GM12878 (cell line): Measurements from ENCODE around the gene TMC8.
A peak's percentile ranks its signal among the peaks of the same experiment; 100 is the strongest.

ENCODE experiments used
- CBX5 ChIP-seq: sonication (generic); IDR thresholded peaks from 2 replicates; pipeline ENCODE4 v1.6.1; 2016; ENCODE audit warnings: low read depth, moderate library complexity, mild to moderate bottlenecking, inconsistent platforms
- CREM ChIP-seq: IDR thresholded peaks from 2 replicates; pipeline ENCODE4 v1.6.1; 2014; ENCODE audit warnings: antibody characterized with exemption, low read depth
- EZH2 ChIP-seq: IDR thresholded peaks from 2 replicates; pipeline ENCODE4 v1.6.1; 2012; ENCODE audit warnings: low read depth, mild to moderate bottlenecking, control low read depth, inconsistent platforms, low read length, borderline replicate concordance; ENCODE audit not compliant: control insufficient read depth
- FOXK2 ChIP-seq: fragments of 450-650 bp; IDR thresholded peaks from 2 replicates; pipeline ENCODE4 v1.6.1; 2017; ENCODE audit warnings: mild to moderate bottlenecking, moderate library complexity
- FOXM1 ChIP-seq: IDR thresholded peaks from 2 replicates; pipeline ENCODE4 v1.6.1; 2012; ENCODE audit warnings: low read depth, mild to moderate bottlenecking, inconsistent platforms, low read length, moderate library complexity
- JUND ChIP-seq: IDR thresholded peaks from 2 replicates; pipeline ENCODE4 v1.6.1; 2012; ENCODE audit warnings: low read depth, mild to moderate bottlenecking, low read length, improper control_type of control experiment, moderate library complexity
- PBX3 ChIP-seq: IDR thresholded peaks from 2 replicates; pipeline ENCODE4 v1.6.1; 2011; ENCODE audit warnings: mild to moderate bottlenecking, low read depth, low read length, moderate library complexity; ENCODE audit not compliant: insufficient replicate concordance
- POLR2AphosphoS5 ChIP-seq: IDR thresholded peaks from 2 replicates; pipeline ENCODE4 v1.6.1; 2011; ENCODE audit warnings: mild to moderate bottlenecking, low read length, inconsistent platforms
- RFX5 ChIP-seq: IDR thresholded peaks from 2 replicates; pipeline ENCODE4 v1.6.1; 2011; ENCODE audit warnings: low read depth, low read length, improper control_type of control experiment
- SP1 ChIP-seq: IDR thresholded peaks from one replicate; pipeline ENCODE4 v1.6.1; 2011; ENCODE audit warnings: low read depth, low read length
- SREBF1 ChIP-seq: IDR thresholded peaks from 2 replicates; pipeline ENCODE4 v1.6.1; 2012; ENCODE audit warnings: mild to moderate bottlenecking, low read length
- SUZ12 ChIP-seq: fragments of 200-600 bp; sonication (generic); IDR thresholded peaks from one replicate; pipeline ENCODE4 v1.6.1; 2018; ENCODE audit warnings: antibody characterized with exemption, mild to moderate bottlenecking; ENCODE audit not compliant: unreplicated experiment
- USF2 ChIP-seq: IDR thresholded peaks from 2 replicates; pipeline ENCODE4 v1.6.1; 2011; ENCODE audit warnings: low read depth, low read length, improper control_type of control experiment, borderline replicate concordance
- TF ChIP-seq, protein P1 (sequence below), 3 experiments: IDR thresholded peaks in 2 of 3; conservative IDR thresholded peaks in 1 of 3; 2 replicates each; pipeline ENCODE4 v1.5.1; 2011; ENCODE audit warnings: low read depth in 3 of 3, low read length in 3 of 3, mild to moderate bottlenecking in 3 of 3, control low read depth in 2 of 3, moderate library complexity in 2 of 3, inconsistent platforms in 1 of 3, mixed read lengths in 1 of 3; ENCODE audit not compliant: control insufficient read depth in 2 of 3, insufficient read depth in 1 of 3; ENCODE audit errors: extremely low read depth in 1 of 3

GRCh38 chr17:78186692-78187595, 56.4 kb downstream of the TMC8 start, which contains the start of the genes AFMID and TK1:
- no peak for TF ChIP-seq SUZ12
- TF ChIP-seq SP1, result peak; percentile 94
- TF ChIP-seq, protein P1, sequence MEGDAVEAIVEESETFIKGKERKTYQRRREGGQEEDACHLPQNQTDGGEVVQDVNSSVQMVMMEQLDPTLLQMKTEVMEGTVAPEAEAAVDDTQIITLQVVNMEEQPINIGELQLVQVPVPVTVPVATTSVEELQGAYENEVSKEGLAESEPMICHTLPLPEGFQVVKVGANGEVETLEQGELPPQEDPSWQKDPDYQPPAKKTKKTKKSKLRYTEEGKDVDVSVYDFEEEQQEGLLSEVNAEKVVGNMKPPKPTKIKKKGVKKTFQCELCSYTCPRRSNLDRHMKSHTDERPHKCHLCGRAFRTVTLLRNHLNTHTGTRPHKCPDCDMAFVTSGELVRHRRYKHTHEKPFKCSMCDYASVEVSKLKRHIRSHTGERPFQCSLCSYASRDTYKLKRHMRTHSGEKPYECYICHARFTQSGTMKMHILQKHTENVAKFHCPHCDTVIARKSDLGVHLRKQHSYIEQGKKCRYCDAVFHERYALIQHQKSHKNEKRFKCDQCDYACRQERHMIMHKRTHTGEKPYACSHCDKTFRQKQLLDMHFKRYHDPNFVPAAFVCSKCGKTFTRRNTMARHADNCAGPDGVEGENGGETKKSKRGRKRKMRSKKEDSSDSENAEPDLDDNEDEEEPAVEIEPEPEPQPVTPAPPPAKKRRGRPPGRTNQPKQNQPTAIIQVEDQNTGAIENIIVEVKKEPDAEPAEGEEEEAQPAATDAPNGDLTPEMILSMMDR (IDR thresholded peaks at IDR 0.05 in 2 of 3, conservative IDR thresholded peaks at IDR 0.05 in 1 of 3; ENCODE audit: control insufficient read depth in 2 of 3, extremely low read depth in 1 of 3, insufficient read depth in 1 of 3, low read depth in 3 of 3, low read length in 3 of 3), result peak; percentile 27 to 56 (median 37); a peak in 3 of 6 replicates
- peak; percentile 58; the same call in 1 of the 2 replicates for TF ChIP-seq RFX5
- TF ChIP-seq PBX3, result peak; percentile 36
- TF ChIP-seq CBX5, result no peak
- TF ChIP-seq USF2, result no peak
- TF ChIP-seq FOXK2, result peak; percentile 52; the same call in 1 of the 2 replicates
- TF ChIP-seq SREBF1, result no peak
- TF ChIP-seq EZH2, result no peak
- no peak; the same call in 1 of the 2 replicates for TF ChIP-seq CREM
- peak; percentile 83 for TF ChIP-seq FOXM1
- peak; percentile 98 for TF ChIP-seq POLR2AphosphoS5
- no peak; the same call in 1 of the 2 replicates for TF ChIP-seq JUND
